BE2C (cell line): ENCODE results near the gene UTP3.

Experiments used
- DNase-seq: peaks from one replicate; pipeline ENCODE4 v3.0.0-alpha.2; 2020
- H3K27me3 ChIP-seq: fragments of 250-450 bp; sonication (Bioruptor Pico); 2 replicates; pipeline ENCODE4 v1.5.1; 2020; ENCODE audit warnings: mild to moderate bottlenecking
- H3K36me3 ChIP-seq: fragments of 250-450 bp; sonication (Bioruptor Pico); 2 replicates; pipeline ENCODE4 v1.5.1; 2020; ENCODE audit warnings: mild to moderate bottlenecking
- H3K4me1 ChIP-seq: fragments of 250-450 bp; sonication (Bioruptor Pico); 2 replicates; pipeline ENCODE4 v1.5.1; 2020
- H3K4me3 ChIP-seq: 2 replicates; pipeline ENCODE4 v1.5.1; 2011; ENCODE audit warnings: low read depth, low read length
- H3K9me3 ChIP-seq: fragments of 250-450 bp; sonication (Bioruptor Pico); 2 replicates; pipeline ENCODE4 v1.5.1; 2020
- TF ChIP-seq, protein P1 (sequence below): IDR thresholded peaks from 2 replicates; pipeline ENCODE4 v1.5.1; 2012; ENCODE audit warnings: mild to moderate bottlenecking, low read depth, low read length

UTP3 gene

DNA sequence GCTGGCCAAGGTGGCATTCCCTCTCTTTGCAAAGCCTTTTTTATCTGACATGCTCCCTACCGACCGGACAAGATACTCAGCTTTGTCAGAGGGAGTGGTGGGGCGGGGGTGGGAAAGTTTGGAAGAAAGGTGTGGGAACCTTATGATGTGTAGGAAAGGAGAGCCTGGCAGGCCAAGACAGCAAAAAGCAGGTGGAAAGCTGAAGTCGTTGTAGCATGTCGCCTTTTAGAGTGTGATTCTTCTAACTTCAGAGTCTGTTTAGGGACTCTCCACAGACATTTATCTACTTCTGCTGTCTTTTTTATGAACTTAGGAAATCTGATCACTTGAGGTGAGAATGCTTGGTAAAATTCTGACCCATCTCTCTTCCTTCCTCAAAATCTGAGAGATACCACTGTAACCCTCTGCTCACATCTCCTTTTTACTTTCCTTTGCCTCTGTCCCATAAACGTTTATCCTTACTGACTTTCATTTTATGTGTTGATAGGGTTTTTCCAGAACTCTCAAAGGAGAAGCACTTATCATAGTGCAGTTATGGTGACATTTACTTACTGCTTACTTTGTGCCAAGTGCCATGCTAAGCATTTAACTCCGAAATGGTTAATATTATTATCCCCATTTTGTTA, 25.2 kb downstream of the UTP3 start:
- Histone ChIP-seq H3K4me1 (no peaks in the 10 kb centered on the region), H3K4me3 (no peak overlapping the region), H3K27me3 (no peaks in the 10 kb centered on the region), H3K36me3 (no peaks in the 10 kb centered on the region), H3K9me3 (no peaks in the 10 kb centered on the region)
- TF ChIP-seq, protein P1, sequence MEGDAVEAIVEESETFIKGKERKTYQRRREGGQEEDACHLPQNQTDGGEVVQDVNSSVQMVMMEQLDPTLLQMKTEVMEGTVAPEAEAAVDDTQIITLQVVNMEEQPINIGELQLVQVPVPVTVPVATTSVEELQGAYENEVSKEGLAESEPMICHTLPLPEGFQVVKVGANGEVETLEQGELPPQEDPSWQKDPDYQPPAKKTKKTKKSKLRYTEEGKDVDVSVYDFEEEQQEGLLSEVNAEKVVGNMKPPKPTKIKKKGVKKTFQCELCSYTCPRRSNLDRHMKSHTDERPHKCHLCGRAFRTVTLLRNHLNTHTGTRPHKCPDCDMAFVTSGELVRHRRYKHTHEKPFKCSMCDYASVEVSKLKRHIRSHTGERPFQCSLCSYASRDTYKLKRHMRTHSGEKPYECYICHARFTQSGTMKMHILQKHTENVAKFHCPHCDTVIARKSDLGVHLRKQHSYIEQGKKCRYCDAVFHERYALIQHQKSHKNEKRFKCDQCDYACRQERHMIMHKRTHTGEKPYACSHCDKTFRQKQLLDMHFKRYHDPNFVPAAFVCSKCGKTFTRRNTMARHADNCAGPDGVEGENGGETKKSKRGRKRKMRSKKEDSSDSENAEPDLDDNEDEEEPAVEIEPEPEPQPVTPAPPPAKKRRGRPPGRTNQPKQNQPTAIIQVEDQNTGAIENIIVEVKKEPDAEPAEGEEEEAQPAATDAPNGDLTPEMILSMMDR = no peak
- DNase-seq = no peak

DNA sequence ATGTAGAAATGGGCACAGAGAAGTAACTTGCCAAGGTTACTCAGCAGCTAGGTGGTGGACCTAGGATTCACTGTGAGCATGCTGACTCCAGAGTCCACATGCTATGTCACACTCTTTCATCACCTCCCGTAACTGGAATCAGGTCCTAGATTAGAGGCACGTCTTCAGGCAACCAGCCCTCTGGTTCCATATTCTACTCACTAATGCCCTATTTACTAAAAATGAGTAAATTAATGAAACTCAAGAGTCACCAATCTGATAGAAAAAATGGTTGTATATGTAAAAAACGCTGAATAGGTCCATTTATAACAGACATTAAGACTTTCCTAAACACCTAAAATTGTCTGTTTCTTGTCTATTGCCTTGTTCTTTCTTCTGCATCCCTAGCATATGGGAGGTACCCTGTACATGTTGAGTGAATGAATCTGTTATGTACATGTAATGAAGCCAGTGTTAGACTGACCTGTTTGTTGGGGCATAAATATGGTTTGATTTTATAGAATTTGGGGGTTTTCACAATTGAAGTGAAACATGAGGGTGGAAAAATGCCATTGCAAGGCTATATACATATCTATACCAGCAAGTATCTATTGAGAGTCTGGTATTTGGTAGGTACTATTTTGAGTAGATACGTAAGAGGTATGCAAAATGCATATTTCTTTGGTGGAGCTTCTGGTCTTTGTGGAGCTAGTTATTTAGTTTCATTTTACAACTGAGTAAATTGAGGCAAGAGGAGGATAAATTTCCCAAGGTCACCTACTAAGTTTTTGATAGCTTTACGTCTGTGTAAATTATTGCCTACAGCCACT, 26.0 kb downstream of the UTP3 start:
- H3K9me3 ChIP-seq = no peaks in the 10 kb centered on the region
- no peaks in the 10 kb centered on the region for H3K36me3 ChIP-seq
- no peaks in the 10 kb centered on the region for H3K27me3 ChIP-seq
- TF ChIP-seq, protein P1 = no peak
- DNase-seq = no peak
- H3K4me3 ChIP-seq = no peak overlapping the region
- no peaks in the 10 kb centered on the region for H3K4me1 ChIP-seq

DNA sequence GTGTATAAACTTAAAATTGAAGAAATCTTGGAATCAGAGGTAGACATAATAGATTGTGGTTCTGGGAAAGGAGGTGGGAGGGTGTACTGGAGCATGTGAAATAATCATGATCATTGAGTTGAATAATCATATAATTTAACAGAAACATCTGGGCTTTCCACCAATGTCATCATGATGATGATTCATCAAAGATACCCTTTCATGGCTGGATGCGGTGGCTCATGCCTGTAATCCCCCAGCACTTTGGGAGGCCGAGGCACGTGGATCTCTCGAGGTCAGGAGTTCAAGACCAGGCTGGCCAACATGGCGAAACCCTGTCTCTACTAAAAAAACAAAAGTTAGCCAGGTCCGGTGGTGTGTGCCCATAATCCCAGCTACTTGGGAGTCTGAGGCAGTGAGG, 26.8 kb downstream of the UTP3 start:
- no peaks in the 10 kb centered on the region for H3K36me3 ChIP-seq
- no peaks in the 10 kb centered on the region for H3K27me3 ChIP-seq
- TF ChIP-seq, protein P1 = no peak
- H3K9me3 ChIP-seq = no peaks in the 10 kb centered on the region
- DNase-seq = no peak
- H3K4me3 ChIP-seq = no peak overlapping the region
- H3K4me1 ChIP-seq = no peaks in the 10 kb centered on the region

DNA sequence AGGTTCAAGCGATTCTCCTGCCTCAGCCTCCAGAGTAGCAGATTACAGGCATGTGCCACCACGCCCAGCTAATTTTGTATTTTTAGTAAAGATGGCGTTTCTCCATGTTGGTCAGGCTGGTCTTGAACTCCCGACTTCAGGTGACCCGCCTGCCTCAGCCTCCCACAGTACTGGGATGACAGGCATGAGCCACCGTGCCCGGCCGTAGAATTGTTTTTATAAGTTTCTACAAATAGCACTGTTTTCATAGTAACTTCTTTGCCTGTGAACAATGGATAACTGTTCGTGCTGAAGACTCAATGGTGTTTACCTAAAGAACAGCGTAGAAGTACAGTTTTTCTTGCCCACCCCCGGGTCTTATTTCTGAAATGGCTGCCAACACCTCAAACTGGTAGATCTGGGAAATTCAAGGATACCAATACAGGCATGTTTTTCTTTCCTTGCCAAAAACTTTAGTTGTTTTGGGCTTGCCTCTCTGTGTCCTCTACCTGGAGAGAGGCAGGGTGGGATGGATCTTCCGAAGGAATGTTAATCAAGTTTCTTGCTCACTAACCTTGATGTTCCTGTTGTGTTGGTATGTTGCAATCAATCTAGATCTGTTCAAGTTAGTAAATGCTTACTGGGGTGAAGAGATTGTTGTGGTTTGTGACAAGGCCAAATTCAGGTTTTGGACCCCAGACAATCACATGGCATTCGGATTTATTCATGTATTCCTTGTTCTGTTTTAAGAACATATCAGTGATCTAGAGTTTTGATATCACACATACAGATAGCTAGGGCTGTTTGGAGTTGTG, 30.7 kb downstream of the UTP3 start:
- TF ChIP-seq, protein P1 = no peak
- Histone ChIP-seq H3K9me3 (no peaks in the 10 kb centered on the region), H3K4me1 (no peaks in the 10 kb centered on the region), H3K4me3 (no peak overlapping the region), H3K36me3 (no peaks in the 10 kb centered on the region), H3K27me3 (no peaks in the 10 kb centered on the region)
- DNase-seq = no peak

DNA sequence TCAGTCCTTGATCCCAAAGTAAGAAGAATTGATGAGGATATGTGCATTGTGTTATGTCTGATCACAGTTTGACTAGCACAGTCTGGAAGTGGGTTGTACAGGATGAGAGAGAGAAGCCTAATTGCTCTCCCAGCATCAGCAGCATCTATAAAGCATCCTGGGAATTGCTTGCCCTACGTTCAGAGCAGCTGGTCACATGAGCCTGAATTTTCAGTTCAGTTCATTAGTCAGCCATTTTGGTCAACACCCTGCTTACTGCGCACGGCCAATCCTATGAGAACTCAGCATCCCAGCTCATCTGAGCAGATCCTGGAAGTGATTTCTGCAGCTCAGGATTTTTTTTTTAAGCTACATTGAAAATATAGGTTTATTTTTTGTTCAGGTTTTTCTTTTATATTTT, 33.4 kb downstream of the UTP3 start, which contains the start of gene RUFY3:
Gene RUFY3 (plus strand): TSS at position 218 of the 400 bp plus-strand sequence. CDS start 610 bp downstream, outside the sequence.
- Histone ChIP-seq H3K4me1 (no peaks in the 10 kb centered on the region), H3K36me3 (peaks cover 7% of the 10 kb centered on the region), H3K4me3 (peak within 1 kb of the TSS; percentile 90), H3K27me3 (no peaks in the 10 kb centered on the region), H3K9me3 (no peaks in the 10 kb centered on the region)
- TF ChIP-seq, protein P1 = no peak
- DNase-seq = peak; percentile 76
